Activated naive CD4-positive, alpha-beta T cell treated with anti-CD3 and anti-CD28 coated beads, Interleukin-2, amount 10 ng/mL, durations not matched to agents 7 days and 5 days (primary cell): ENCODE results near the gene SPG7.

Source experiments
- CTCF ChIA-PET: fragments of 350-600 bp; sonication (Branson Sonifier 250); formaldehyde crosslinking; loops from one replicate; lab custom pipeline; 2021; ENCODE audit warnings: antibody characterized with exemption; lab: Charles Lee
- DNase-seq: peaks from one replicate; pipeline ENCODE4 v3.0.0-alpha.2; 2020
- H3K27ac Mint-ChIP-seq: one replicate; pipeline ENCODE4 v1.8.0; 2021; ENCODE audit warnings: mild to moderate bottlenecking, moderate library complexity, mixed read lengths
- H3K27me3 Mint-ChIP-seq: one replicate; pipeline ENCODE4 v1.8.0; 2021; ENCODE audit warnings: mild to moderate bottlenecking, mixed read lengths
- H3K36me3 Mint-ChIP-seq: one replicate; pipeline ENCODE4 v1.8.0; 2021; ENCODE audit warnings: mixed read lengths
- H3K4me1 Mint-ChIP-seq: one replicate; pipeline ENCODE4 v1.8.0; 2021; ENCODE audit warnings: mixed read lengths
- H3K4me3 Mint-ChIP-seq: one replicate; pipeline ENCODE4 v1.8.0; 2021; ENCODE audit warnings: mild to moderate bottlenecking, moderate library complexity, mixed read lengths
- H3K9me3 Mint-ChIP-seq: one replicate; pipeline ENCODE4 v1.8.0; 2021; ENCODE audit warnings: mixed read lengths

SPG7 gene

DNA sequence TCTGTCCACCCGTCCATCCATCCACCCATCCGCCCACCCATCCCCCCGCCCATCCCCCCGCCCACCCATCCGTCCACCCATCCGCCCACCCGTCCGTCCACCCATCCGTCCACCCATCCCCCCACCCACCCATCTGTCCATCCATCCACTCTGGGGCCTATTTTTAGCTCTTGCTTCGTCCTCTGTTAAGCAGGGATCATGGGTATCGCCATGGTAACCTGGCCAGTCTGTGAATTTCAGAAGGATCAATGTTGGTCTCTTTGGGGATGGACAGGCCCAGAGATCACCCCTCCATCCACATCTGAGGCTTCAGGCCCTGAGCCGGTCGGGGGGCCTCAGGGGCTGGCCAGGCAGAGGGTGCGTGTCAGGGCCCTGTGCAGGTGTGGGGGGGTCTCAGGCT, 90.0 kb downstream of the SPG7 start:
- CTCF ChIA-PET, result no interaction called here
- Mint-ChIP-seq H3K36me3 (no peaks in the 10 kb centered on the region), H3K4me1 (peaks cover 27% of the 10 kb centered on the region), H3K4me3 (no peak overlapping the region), H3K9me3 (no peaks in the 10 kb centered on the region), H3K27me3 (peaks cover 22% of the 10 kb centered on the region), H3K27ac (no peak overlapping the region)
- DNase-seq, result peak; percentile 38

DNA sequence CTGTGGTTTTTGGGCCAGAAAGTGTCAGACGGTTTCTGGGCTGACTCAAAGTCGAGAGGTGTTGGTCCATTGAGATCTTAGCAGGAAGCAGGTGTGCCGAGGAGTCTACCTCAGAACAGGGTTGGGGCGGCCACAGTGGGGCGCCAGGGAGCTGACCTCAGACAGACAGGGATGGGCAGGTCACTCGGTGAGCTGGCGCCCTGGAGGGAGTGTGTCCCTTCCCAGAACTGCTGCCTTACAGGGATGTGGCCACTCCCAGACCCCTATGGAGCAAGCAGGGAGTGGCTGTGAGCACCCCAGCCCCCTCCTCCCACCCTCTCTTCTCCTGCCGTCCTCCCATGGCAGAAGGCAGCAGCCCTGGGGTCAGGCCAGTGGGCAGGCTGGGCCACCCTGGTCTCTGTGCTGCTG, 91.3 kb downstream of the SPG7 start:
- Mint-ChIP-seq H3K4me1 (peaks cover 16% of the 10 kb centered on the region), H3K36me3 (no peaks in the 10 kb centered on the region), H3K27me3 (peaks cover 23% of the 10 kb centered on the region), H3K4me3 (no peak overlapping the region), H3K27ac (no peak overlapping the region), H3K9me3 (no peaks in the 10 kb centered on the region)
- DNase-seq, result peak; percentile 48
- CTCF ChIA-PET, result interaction anchor here (0.6 to 1.4 kb wide), 5 partner anchors 9 to 125 kb away, joined by 3 to 4 read pairs (median 3); no protein-coding TSS in a partner anchor

DNA sequence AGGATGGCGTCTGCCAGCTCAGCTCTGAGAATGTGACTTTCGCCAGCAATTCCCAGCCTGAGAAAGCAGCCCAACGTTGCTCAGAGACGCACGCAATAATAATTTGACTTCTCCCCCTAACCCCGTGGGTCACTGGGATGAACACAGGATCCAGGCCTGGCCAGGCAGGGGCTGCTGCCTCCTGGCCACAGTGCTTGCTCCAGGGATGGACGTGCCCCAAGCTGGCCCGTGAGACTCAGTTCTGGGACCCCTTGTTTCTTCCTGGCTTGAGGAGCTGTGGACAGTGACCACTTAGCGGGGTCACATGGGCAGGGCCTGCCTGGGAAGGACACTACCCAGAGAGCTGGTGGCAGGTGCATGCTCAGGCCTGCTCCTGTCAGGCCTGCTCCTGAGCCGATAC, 91.7 kb downstream of the SPG7 start:
- Mint-ChIP-seq H3K27ac (no peak overlapping the region), H3K4me3 (no peak overlapping the region), H3K9me3 (no peaks in the 10 kb centered on the region), H3K36me3 (no peaks in the 10 kb centered on the region), H3K27me3 (peaks cover 23% of the 10 kb centered on the region), H3K4me1 (peaks cover 14% of the 10 kb centered on the region)
- CTCF ChIA-PET, result interaction anchor here (0.6 to 1.4 kb wide), 8 partner anchors 9 to 124 kb away, joined by 3 to 6 read pairs (median 4); no protein-coding TSS in a partner anchor
- no peak for DNase-seq

DNA sequence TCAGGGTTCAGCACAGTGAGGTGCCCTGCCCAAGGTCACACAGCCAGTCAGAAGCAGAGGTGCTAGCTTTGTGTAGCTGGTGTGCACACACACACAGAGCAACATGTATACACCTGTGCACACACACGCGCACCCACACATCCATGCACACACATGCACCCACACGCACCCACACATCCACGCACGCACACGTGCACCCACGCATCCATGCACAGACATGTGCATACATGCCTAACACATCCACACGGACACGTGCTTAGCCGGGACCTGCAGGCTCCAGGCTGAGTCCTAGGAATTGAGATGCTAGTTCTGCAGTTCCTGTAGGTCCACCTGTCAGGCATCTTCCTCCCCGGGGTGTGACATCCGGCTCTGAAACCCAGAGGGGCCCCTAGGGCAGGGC, 92.2 kb downstream of the SPG7 start:
- H3K36me3 Mint-ChIP-seq, result no peaks in the 10 kb centered on the region
- peak overlapping the region; percentile 49 for H3K27ac Mint-ChIP-seq
- CTCF ChIA-PET, result interaction anchor here (0.6 to 1.4 kb wide), 7 partner anchors 9 to 124 kb away, joined by 3 to 6 read pairs (median 4); no protein-coding TSS in a partner anchor
- no peak overlapping the region for H3K4me3 Mint-ChIP-seq
- H3K4me1 Mint-ChIP-seq, result peaks cover 14% of the 10 kb centered on the region
- peaks cover 23% of the 10 kb centered on the region for H3K27me3 Mint-ChIP-seq
- no peak for DNase-seq
- no peaks in the 10 kb centered on the region for H3K9me3 Mint-ChIP-seq

DNA sequence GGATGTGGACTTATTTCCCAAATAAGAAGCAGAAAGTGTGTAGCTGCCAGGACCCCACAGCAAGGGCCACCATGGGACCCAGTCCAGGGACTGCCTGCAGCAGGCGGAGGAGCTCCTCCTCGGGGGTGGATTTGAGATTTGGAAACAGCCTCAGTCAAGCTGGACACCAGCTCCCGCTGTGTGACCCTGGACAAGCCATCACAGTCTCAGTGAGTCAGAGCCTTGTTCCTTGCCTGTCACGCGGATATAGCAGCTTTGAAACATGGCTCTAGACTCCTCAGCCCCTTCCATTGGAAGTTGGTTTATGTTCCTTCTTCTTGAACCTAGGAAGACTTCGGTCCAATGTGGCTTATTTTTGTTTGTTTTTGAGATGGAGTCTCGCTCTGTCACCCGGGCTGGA, 92.8 kb downstream of the SPG7 start:
- Mint-ChIP-seq H3K27me3 (peaks cover 27% of the 10 kb centered on the region), H3K27ac (no peak overlapping the region), H3K36me3 (no peaks in the 10 kb centered on the region), H3K4me1 (peaks cover 12% of the 10 kb centered on the region), H3K4me3 (no peak overlapping the region), H3K9me3 (no peaks in the 10 kb centered on the region)
- no peak for DNase-seq
- CTCF ChIA-PET, result interaction anchor here (1.4 to 2.1 kb wide), 2 partner anchors 10 to 14 kb away, joined by 4 to 6 read pairs; no protein-coding TSS in a partner anchor

DNA sequence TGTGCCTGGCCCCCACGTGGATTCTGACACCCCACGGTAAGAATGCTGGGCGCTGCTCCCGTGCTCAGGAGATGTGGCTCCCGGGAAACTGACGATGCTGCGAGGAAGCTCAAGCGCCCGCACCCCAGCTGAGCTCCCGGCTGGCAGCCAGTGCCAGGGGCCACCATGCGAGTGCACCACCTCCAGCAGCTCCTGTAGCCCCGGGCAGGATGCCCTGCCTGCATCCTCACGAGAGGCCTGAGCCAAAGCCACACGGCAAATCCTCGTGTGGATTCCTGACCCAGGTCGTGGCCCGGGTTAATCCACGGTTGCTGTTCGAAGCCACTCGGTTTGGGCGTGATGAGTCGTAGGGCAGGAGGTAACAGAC, 93.7 kb downstream of the SPG7 start:
- H3K9me3 Mint-ChIP-seq, result no peaks in the 10 kb centered on the region
- CTCF ChIA-PET, result interaction anchor here (1.4 to 2.1 kb wide), 2 partner anchors 13 to 15 kb away, joined by 5 to 6 read pairs; no protein-coding TSS in a partner anchor
- H3K4me1 Mint-ChIP-seq, result peaks cover 12% of the 10 kb centered on the region
- peaks cover 29% of the 10 kb centered on the region for H3K27me3 Mint-ChIP-seq
- H3K36me3 Mint-ChIP-seq, result no peaks in the 10 kb centered on the region
- no peak overlapping the region for H3K27ac Mint-ChIP-seq
- DNase-seq, result no peak
- no peak overlapping the region for H3K4me3 Mint-ChIP-seq

DNA sequence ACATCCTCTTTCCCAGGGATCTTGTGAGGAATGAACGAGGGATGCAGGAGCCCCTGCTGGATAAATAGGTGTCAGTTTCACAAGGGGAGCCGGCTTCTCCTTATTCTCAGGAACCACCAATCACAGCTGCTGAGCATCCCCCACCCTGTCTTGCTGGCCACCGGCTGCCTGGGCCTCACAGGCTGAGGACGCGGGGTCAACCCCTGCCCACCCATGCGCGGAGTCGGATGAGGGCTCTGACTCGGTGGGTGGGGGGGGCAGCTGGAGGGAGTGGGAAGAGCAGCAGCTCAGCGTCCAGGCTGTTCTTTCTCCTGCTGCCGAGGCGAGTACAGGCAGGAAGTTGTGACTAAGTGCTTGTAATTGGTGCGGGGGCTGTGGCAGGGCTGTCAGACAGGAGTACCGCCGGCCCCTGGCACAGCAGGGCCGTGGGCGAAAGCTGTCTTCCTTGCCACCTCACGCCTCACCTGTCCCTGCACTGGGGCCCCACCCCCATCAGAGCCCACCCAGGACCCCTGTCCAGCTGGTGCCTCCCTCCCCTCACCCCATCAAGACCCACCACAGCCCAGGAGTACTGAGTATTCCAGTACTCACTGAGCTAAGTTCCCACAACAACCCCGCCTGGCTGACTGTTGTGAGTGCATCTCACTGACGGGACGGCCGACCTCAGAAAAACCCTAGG, 94.2 kb downstream of the SPG7 start:
- H3K4me1 Mint-ChIP-seq, result peaks cover 12% of the 10 kb centered on the region
- no peaks in the 10 kb centered on the region for H3K9me3 Mint-ChIP-seq
- peak; percentile 59 for DNase-seq

DNA sequence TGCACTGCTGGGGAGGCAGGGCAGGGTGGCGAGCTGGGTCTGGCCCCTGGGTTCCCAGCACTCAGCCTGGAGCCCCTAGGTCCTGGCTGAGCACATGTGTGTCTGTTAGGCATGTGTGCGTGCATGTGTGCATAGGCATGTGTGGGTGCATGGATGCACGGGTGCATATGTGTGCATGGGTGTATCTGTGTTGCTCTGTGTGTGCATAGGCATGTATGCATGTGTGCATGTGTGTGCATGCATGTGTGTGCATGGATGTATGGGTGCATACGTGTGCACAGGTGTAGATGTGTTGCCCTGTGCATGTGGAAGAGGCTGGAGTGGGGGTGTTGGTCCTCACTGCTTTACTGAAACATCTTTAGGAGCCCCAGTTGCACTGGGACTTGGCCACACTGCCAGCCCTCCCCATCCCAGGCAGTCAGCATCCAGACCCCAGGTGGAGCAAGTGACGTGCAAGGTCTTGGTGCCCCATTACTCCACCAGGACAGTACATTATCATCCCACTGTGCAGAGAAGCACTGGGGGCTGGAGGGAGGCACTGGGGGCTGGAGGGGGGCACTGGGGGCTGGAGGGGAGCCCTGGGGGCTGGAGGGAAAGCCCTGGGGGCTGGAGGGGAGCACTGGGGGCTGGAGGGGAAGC, 94.9 kb downstream of the SPG7 start:
- no peaks in the 10 kb centered on the region for H3K9me3 Mint-ChIP-seq
- no peak overlapping the region for H3K4me3 Mint-ChIP-seq
- H3K27ac Mint-ChIP-seq, result no peak overlapping the region
- peaks cover 33% of the 10 kb centered on the region for H3K27me3 Mint-ChIP-seq
- no peak for DNase-seq
- CTCF ChIA-PET, result interaction anchor here (0.6 to 2.1 kb wide), 3 partner anchors 12 to 39 kb away, joined by 3 to 6 read pairs (median 5); no protein-coding TSS in a partner anchor
- peaks cover 12% of the 10 kb centered on the region for H3K4me1 Mint-ChIP-seq
- no peaks in the 10 kb centered on the region for H3K36me3 Mint-ChIP-seq

More for the DNA sequence above, 94.2 kb downstream of the SPG7 start:
- Mint-ChIP-seq H3K27me3 (peaks cover 29% of the 10 kb centered on the region), H3K36me3 (no peaks in the 10 kb centered on the region), H3K27ac (no peak overlapping the region), H3K4me3 (no peak overlapping the region)
- CTCF ChIA-PET, result interaction anchor here (0.6 to 2.1 kb wide), 3 partner anchors 13 to 40 kb away, joined by 3 to 6 read pairs (median 5); no protein-coding TSS in a partner anchor

DNA sequence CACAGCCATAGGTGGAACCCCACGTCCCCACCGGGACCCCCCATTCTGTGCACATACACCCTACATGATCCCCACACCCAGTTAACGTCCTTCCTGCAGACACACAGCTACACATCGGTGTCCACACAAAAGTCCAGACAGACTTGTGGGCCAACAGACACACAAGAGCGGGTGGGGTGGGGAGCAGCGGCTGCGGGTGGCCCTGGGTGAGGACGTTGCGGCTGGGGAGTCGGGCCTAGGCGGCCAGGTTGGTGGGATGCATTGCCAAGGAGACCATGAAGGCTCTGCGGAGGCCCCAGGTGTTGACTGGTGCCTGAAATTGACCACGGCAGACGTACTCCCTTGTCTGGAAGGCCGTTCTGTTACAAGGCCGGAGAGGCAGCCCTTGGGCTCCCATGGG, 96.6 kb downstream of the SPG7 start:
- H3K4me1 Mint-ChIP-seq, result peaks cover 12% of the 10 kb centered on the region

DNA sequence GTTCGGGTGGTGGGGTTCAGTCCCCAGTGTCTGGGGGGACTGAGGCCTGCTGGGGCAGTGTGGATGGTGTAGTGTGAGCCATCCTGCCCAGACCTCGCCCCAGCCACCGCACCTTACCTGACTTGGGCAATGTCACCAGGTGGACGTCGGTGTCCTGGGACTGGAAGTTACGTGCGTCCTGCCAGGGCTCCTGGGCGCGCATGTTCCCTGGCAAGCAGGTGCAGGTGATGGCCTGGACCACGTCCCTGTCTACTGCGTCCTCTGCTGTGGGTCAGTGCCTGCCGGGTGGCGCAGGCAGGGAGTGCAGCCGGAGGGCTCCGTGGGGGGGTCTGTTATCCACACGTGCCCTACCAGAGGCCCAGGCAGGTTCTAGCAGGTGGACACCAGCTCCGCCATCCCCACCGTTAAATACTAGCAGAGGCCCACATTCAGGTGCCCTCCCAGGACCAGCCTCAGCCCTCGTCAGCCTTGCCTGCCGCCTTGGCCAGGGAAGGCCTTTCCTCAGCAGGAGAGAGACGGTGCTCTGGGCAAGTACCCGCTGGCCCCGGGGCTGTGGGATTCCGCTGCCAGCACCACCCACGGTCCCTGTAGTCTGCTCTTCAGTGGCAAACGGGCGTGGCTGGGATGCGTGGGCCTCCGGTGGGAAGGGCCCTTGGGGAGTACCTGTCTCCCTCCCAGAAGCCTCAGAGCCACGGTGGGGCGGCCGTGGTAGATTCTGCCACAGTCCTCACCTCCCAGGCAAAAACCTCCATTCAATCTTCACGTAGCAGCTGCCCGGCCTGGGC, 97.2 kb downstream of the SPG7 start:
- H3K36me3 Mint-ChIP-seq, result no peaks in the 10 kb centered on the region
- H3K27me3 Mint-ChIP-seq, result peaks cover 32% of the 10 kb centered on the region
- CTCF ChIA-PET, result no interaction called here
- no peaks in the 10 kb centered on the region for H3K9me3 Mint-ChIP-seq
- no peak overlapping the region for H3K27ac Mint-ChIP-seq
- H3K4me3 Mint-ChIP-seq, result no peak overlapping the region
- no peak for DNase-seq
- peaks cover 12% of the 10 kb centered on the region for H3K4me1 Mint-ChIP-seq

More for the DNA sequence above, 96.6 kb downstream of the SPG7 start:
- Mint-ChIP-seq H3K36me3 (no peaks in the 10 kb centered on the region), H3K4me3 (no peak overlapping the region), H3K9me3 (no peaks in the 10 kb centered on the region), H3K27me3 (peaks cover 32% of the 10 kb centered on the region), H3K27ac (no peak overlapping the region)
- CTCF ChIA-PET, result no interaction called here
- no peak for DNase-seq

DNA sequence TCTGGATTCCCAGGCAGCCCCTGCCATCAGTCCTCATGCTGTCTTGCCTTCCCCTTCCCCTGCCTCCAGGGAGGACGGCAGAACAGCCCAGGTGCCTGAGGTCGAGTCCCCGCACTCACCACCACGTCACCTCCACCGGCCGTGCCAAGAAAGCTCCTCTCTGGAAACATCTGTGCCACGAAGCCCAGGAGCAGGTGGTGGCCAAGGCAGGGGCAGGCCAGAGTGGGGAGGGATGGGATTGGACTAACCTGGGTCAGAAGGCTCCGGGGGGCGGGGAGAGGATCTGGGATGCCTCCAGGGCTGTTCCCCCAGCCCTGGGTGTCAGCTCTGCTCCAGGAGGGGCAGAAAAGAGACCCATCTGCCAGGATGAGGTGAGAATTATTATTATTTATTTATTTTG, 97.8 kb downstream of the SPG7 start:
- no peaks in the 10 kb centered on the region for H3K9me3 Mint-ChIP-seq
- CTCF ChIA-PET, result no interaction called here
- no peak overlapping the region for H3K4me3 Mint-ChIP-seq
- H3K27me3 Mint-ChIP-seq, result peaks cover 27% of the 10 kb centered on the region
- no peak for DNase-seq
- H3K4me1 Mint-ChIP-seq, result peaks cover 12% of the 10 kb centered on the region
- H3K36me3 Mint-ChIP-seq, result no peaks in the 10 kb centered on the region
- H3K27ac Mint-ChIP-seq, result no peak overlapping the region
